Transverse colon (tissue), 4 donors: ENCODE data around the gene APBA3.

Source experiments
- EP300 ChIP-seq: sonication (generic); formaldehyde crosslinking; IDR thresholded peaks from one replicate; pipeline ENCODE4 v1.6.1; 2017; ENCODE audit warnings: antibody characterized with exemption, low read depth
- POLR2A ChIP-seq: fragments of 450-650 bp; IDR thresholded peaks from one replicate; pipeline ENCODE4 v1.6.1; 2016; ENCODE audit warnings: antibody characterized with exemption, mild to moderate bottlenecking, moderate library complexity
- POLR2AphosphoS5 ChIP-seq, 3 donors: sonication (generic); formaldehyde crosslinking; IDR thresholded peaks; one replicate each; pipeline ENCODE4 v1.6.1; 2016; ENCODE audit warnings: antibody characterized with exemption in 3 of 3
- TF ChIP-seq, protein P1 (sequence below), 5 experiments: fragments of 200-600 bp in 3 of 5; fragments of 450-650 bp in 2 of 5; sonication (generic) in 3 of 5; IDR thresholded peaks; 1 replicate in 2 of 5; 2 replicates in 3 of 5; pipeline ENCODE4 v1.5.1; 2016 to 2017; ENCODE audit warnings: antibody characterized with exemption in 5 of 5, inconsistent platforms in 3 of 5, mild to moderate bottlenecking in 2 of 5, moderate library complexity in 1 of 5

DNA sequence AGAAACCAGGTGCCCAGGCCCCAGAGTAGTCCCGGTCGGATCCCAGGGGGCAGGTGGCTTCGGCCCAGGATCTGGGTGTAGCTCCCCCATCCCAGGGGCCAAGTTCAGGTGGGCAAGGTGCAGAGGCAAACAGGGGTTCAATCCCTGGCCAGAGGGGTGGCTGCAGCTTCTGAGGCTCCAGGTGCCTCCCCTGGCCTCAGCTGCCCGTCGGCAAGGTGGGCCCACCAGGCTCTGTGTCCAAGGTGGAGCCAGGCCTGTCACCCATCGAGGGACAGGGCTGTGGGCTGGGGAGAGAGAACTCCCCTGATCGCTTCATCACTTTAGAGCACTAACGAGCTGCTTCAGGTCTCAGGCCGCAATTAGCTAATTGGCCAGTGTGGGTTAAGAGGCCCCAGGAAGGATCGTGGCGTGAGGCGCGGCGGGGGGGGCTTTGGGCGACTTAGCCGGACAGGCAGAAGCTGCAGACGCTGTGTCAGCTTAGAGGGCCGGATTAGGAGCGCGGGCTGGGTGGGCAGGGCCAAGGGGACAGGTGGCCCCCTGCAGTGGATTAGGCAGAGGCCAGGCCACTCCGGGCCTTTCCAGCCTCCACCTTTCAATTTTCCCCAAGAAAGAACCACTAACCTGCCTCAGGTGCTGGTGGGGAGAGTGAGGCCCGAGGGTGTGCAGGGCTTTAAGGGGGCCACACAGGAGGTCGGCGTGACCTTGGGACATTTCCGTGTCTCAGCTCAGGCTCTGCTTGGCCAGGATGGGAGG is 13.3 kb upstream of the APBA3 start:
- TF ChIP-seq, protein P1, sequence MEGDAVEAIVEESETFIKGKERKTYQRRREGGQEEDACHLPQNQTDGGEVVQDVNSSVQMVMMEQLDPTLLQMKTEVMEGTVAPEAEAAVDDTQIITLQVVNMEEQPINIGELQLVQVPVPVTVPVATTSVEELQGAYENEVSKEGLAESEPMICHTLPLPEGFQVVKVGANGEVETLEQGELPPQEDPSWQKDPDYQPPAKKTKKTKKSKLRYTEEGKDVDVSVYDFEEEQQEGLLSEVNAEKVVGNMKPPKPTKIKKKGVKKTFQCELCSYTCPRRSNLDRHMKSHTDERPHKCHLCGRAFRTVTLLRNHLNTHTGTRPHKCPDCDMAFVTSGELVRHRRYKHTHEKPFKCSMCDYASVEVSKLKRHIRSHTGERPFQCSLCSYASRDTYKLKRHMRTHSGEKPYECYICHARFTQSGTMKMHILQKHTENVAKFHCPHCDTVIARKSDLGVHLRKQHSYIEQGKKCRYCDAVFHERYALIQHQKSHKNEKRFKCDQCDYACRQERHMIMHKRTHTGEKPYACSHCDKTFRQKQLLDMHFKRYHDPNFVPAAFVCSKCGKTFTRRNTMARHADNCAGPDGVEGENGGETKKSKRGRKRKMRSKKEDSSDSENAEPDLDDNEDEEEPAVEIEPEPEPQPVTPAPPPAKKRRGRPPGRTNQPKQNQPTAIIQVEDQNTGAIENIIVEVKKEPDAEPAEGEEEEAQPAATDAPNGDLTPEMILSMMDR (IDR thresholded peaks at IDR 0.05): no peak
- TF ChIP-seq POLR2A: no peak
- TF ChIP-seq POLR2AphosphoS5 (IDR thresholded peaks at IDR 0.05): no peak
- TF ChIP-seq EP300: no peak
